Measurements from ENCODE around the gene CLPSL2. TPM values are rescaled to one million over a fixed set of nuclear protein-coding genes. Genes with fewer than 3 reads are reported as not detected.
A peak's percentile ranks its signal among the peaks of the same experiment; 100 is the strongest.

The CLPSL2 gene
- 1 to 10 TPM; 1.1 to 2.1 TPM for total RNA-seq
- polyA plus RNA-seq (2013, experiment 1 of 2), result 1.1 TPM
- polyA plus RNA-seq (2013, experiment 2 of 2), result 0.95 TPM
- long read RNA-seq, experiment 1, partial matches to known transcripts, result 0 of 2 reads
- long read RNA-seq, experiment 1, other reads (novel, unspliced or antisense), result 2 of 2 reads
- long read RNA-seq, experiment 2, result 0 reads
- long read RNA-seq, experiment 3, partial matches to known transcripts, result 0 of 1 reads
- long read RNA-seq, experiment 3, other reads (novel, unspliced or antisense), result 0 of 1 reads
- long read RNA-seq, experiment 4, result 0 reads

GRCh38 chr6:35776364-35777215 is at the start of gene CLPSL2:
Gene CLPSL2 (plus strand): TSS chr6:35776598. CDS start chr6:35776619, 21 bp downstream.
- H3K9me3 ChIP-seq (ENCODE audit: control insufficient read depth, low read length), result no peaks in the 10 kb centered on the region
- H3K4me3 Mint-ChIP-seq, result peak within 1 kb of the TSS; percentile 56
- no peak within 1 kb of the TSS for H3K27ac ChIP-seq (ENCODE audit: low read depth, low read length)
- peak within 1 kb of the TSS; percentile 73 for H3K4me3 ChIP-seq (ENCODE audit: low read length)
- H3K9ac ChIP-seq (ENCODE audit: extremely low read depth, low read length, poor library complexity, severe bottlenecking), result no peak within 1 kb of the TSS
- peaks cover 20% of the 10 kb centered on the region for H3K27me3 Mint-ChIP-seq (ENCODE audit: insufficient read depth)
- peak; percentile 87 for DNase-seq
- no peaks in the 10 kb centered on the region for H3K36me3 Mint-ChIP-seq (ENCODE audit: low read depth)
- peaks cover 3% of the 10 kb centered on the region for H3K4me1 Mint-ChIP-seq
- no peak within 1 kb of the TSS for H3K27ac Mint-ChIP-seq
- TF ChIP-seq CTCF (conservative IDR thresholded peaks at IDR 0.05), result peak; percentile 49
- peaks cover 17% of the 10 kb centered on the region for H3K27me3 ChIP-seq (ENCODE audit: control insufficient read depth, insufficient read depth, low read length, poor library complexity, severe bottlenecking)
- H3K4me1 ChIP-seq (ENCODE audit: control insufficient read depth, insufficient read depth, low read length), result no peaks in the 10 kb centered on the region
- WGBS, 2 experiments (ENCODE audit: insufficient coverage in 1 of 2, insufficient read length in 1 of 2), result 7 to 8% methylated on average over 11 to 56 of the region's 56 CpGs
- no peaks in the 10 kb centered on the region for H3K9me3 Mint-ChIP-seq
- no peaks in the 10 kb centered on the region for H3K36me3 ChIP-seq (ENCODE audit: control insufficient read depth, insufficient read depth, low read length)

GRCh38 chr6:35727231-35727934 is 49.0 kb upstream of the CLPSL2 start:
- peak overlapping the region; percentile 11 for H3K27ac Mint-ChIP-seq
- DNase-seq, result peak; percentile 89
- H3K36me3 Mint-ChIP-seq (ENCODE audit: low read depth), result no peaks in the 10 kb centered on the region
- no peak for TF ChIP-seq CTCF (conservative IDR thresholded peaks at IDR 0.05)
- H3K9me3 ChIP-seq (ENCODE audit: control insufficient read depth, low read length), result no peaks in the 10 kb centered on the region
- peaks cover 15% of the 10 kb centered on the region for H3K4me1 ChIP-seq (ENCODE audit: control insufficient read depth, insufficient read depth, low read length)
- no peaks in the 10 kb centered on the region for H3K9me3 Mint-ChIP-seq
- 5 to 6% methylated on average over 13 to 29 of the region's 29 CpGs for WGBS, 2 experiments (ENCODE audit: insufficient coverage in 1 of 2, insufficient read length in 1 of 2)
- peak overlapping the region; percentile 63 for H3K4me3 Mint-ChIP-seq
- H3K9ac ChIP-seq (ENCODE audit: extremely low read depth, low read length, poor library complexity, severe bottlenecking), result peak overlapping the region; percentile 44
- H3K36me3 ChIP-seq (ENCODE audit: control insufficient read depth, insufficient read depth, low read length), result no peaks in the 10 kb centered on the region
- H3K27ac ChIP-seq (ENCODE audit: low read depth, low read length), result peak overlapping the region; percentile 87
- H3K27me3 Mint-ChIP-seq (ENCODE audit: insufficient read depth), result peaks cover 61% of the 10 kb centered on the region
- peaks cover 36% of the 10 kb centered on the region for H3K4me1 Mint-ChIP-seq
- peak overlapping the region; percentile 88 for H3K4me3 ChIP-seq (ENCODE audit: low read length)
- H3K27me3 ChIP-seq (ENCODE audit: control insufficient read depth, insufficient read depth, low read length, poor library complexity, severe bottlenecking), result peaks cover 24% of the 10 kb centered on the region

GRCh38 chr6:35727935-35728682 is 48.3 kb upstream of the CLPSL2 start:
- H3K27me3 ChIP-seq (ENCODE audit: control insufficient read depth, insufficient read depth, low read length, poor library complexity, severe bottlenecking), result peaks cover 24% of the 10 kb centered on the region
- H3K4me1 ChIP-seq (ENCODE audit: control insufficient read depth, insufficient read depth, low read length), result peaks cover 16% of the 10 kb centered on the region
- H3K27me3 Mint-ChIP-seq (ENCODE audit: insufficient read depth), result peaks cover 63% of the 10 kb centered on the region
- peak overlapping the region; percentile 44 for H3K9ac ChIP-seq (ENCODE audit: extremely low read depth, low read length, poor library complexity, severe bottlenecking)
- H3K27ac Mint-ChIP-seq, result no peak overlapping the region
- H3K36me3 Mint-ChIP-seq (ENCODE audit: low read depth), result no peaks in the 10 kb centered on the region
- H3K4me3 Mint-ChIP-seq, result peak overlapping the region; percentile 63
- no peaks in the 10 kb centered on the region for H3K9me3 Mint-ChIP-seq
- H3K36me3 ChIP-seq (ENCODE audit: control insufficient read depth, insufficient read depth, low read length), result no peaks in the 10 kb centered on the region
- peak; percentile 82 for DNase-seq
- peaks cover 43% of the 10 kb centered on the region for H3K4me1 Mint-ChIP-seq
- peak overlapping the region; percentile 87 for H3K27ac ChIP-seq (ENCODE audit: low read depth, low read length)
- peak overlapping the region; percentile 88 for H3K4me3 ChIP-seq (ENCODE audit: low read length)
- 0 to 2% methylated on average over 20 to 57 of the region's 57 CpGs for WGBS, 2 experiments (ENCODE audit: insufficient coverage in 1 of 2, insufficient read length in 1 of 2)
- H3K9me3 ChIP-seq (ENCODE audit: control insufficient read depth, low read length), result no peaks in the 10 kb centered on the region
- no peak for TF ChIP-seq CTCF (conservative IDR thresholded peaks at IDR 0.05)

Data from endodermal cell (in vitro differentiated cells).